Liver (tissue), 9 donors: ENCODE data around the gene TRIM56. TPM values are rescaled to one million over a fixed set of nuclear protein-coding genes. Genes with fewer than 3 reads are reported as not detected.

Experiments used
- DNase-seq: peaks from one replicate; pipeline ENCODE4 v3.0.0-alpha.2; 2017; ENCODE audit warnings: low spot score
- H3K27ac ChIP-seq, 2 donors: one replicate each; pipeline ENCODE4 v1.7.0; 2013; ENCODE audit warnings: inconsistent platforms in 2 of 2, low read length in 2 of 2, control low read depth in 1 of 2, low read depth in 1 of 2, mild to moderate bottlenecking in 1 of 2
- H3K27me3 ChIP-seq, 4 donors: one replicate each; pipeline versions ENCODE4 v1.6.1 to v1.7.0; 2013; ENCODE audit warnings: low read length in 3 of 4, inconsistent platforms in 1 of 4, mild to moderate bottlenecking in 1 of 4, moderate library complexity in 1 of 4; ENCODE audit not compliant: control insufficient read depth in 4 of 4, insufficient read depth in 4 of 4
- H3K36me3 ChIP-seq, 4 donors: one replicate each; pipeline versions ENCODE4 v1.6.1 to v1.7.0; 2013; ENCODE audit warnings: low read length in 3 of 4, mild to moderate bottlenecking in 3 of 4, low read depth in 1 of 4, moderate library complexity in 1 of 4; ENCODE audit not compliant: control insufficient read depth in 4 of 4, insufficient read depth in 3 of 4
- H3K4me1 ChIP-seq, 4 donors: one replicate each; pipeline versions ENCODE4 v1.6.1 to v1.7.0; 2013; ENCODE audit warnings: low read length in 3 of 4, mild to moderate bottlenecking in 3 of 4, moderate library complexity in 1 of 4; ENCODE audit not compliant: control insufficient read depth in 4 of 4, insufficient read depth in 4 of 4
- H3K4me3 ChIP-seq, 3 donors: one replicate each; pipeline versions ENCODE4 v1.6.1 to v1.7.0; 2013; ENCODE audit warnings: low read length in 3 of 3, control low read depth in 1 of 3, low read depth in 1 of 3, mild to moderate bottlenecking in 1 of 3
- H3K9ac ChIP-seq, 2 donors: one replicate each; pipeline ENCODE4 v1.7.0; 2013; ENCODE audit warnings: low read length in 2 of 2, mild to moderate bottlenecking in 2 of 2, moderate library complexity in 2 of 2, control low read depth in 1 of 2, low read depth in 1 of 2
- H3K9me3 ChIP-seq, 4 donors: one replicate each; pipeline versions ENCODE4 v1.6.1 to v1.7.0; 2013; ENCODE audit warnings: low read length in 3 of 4; ENCODE audit not compliant: control insufficient read depth in 4 of 4
- ATF3 ChIP-seq: IDR thresholded peaks from 2 replicates; pipeline ENCODE4 v1.6.1; 2016; ENCODE audit warnings: antibody characterized with exemption
- CTCF ChIP-seq: fragments of 150-350 bp; IDR thresholded peaks from 2 replicates; pipeline ENCODE4 v1.5.1; 2017; ENCODE audit warnings: improper control_type of control experiment, low read depth, low read length; ENCODE audit not compliant: missing input control
- EGR1 ChIP-seq, 2 donors: IDR thresholded peaks; 2 replicates each; pipeline ENCODE4 v1.6.1; 2016 to 2018; ENCODE audit warnings: antibody characterized with exemption in 2 of 2, low read depth in 2 of 2
- FOXA1 ChIP-seq: IDR thresholded peaks from 2 replicates; pipeline ENCODE4 v1.6.1; 2016; ENCODE audit warnings: antibody characterized with exemption
- FOXA2 ChIP-seq: IDR thresholded peaks from 2 replicates; pipeline ENCODE4 v1.6.1; 2016; ENCODE audit warnings: antibody characterized with exemption
- GABPA ChIP-seq, 2 donors: IDR thresholded peaks in 1 of 2; conservative IDR thresholded peaks in 1 of 2; 2 replicates each; pipeline ENCODE4 v1.6.1; 2016; ENCODE audit warnings: antibody characterized with exemption in 2 of 2, mild to moderate bottlenecking in 1 of 2, moderate library complexity in 1 of 2
- HNF4A ChIP-seq, 2 donors: conservative IDR thresholded peaks; 2 replicates each; pipeline ENCODE4 v1.6.1; 2016; ENCODE audit warnings: antibody characterized with exemption in 2 of 2, mild to moderate bottlenecking in 2 of 2
- HNF4G ChIP-seq: IDR thresholded peaks from 2 replicates; pipeline ENCODE4 v1.6.1; 2016; ENCODE audit warnings: antibody characterized with exemption
- JUND ChIP-seq, 2 donors: IDR thresholded peaks; 2 replicates each; pipeline ENCODE4 v1.6.1; 2016; ENCODE audit warnings: antibody characterized with exemption in 2 of 2
- NR2F2 ChIP-seq: IDR thresholded peaks from 2 replicates; pipeline ENCODE4 v1.6.1; 2016; ENCODE audit warnings: antibody characterized with exemption
- RAD21 ChIP-seq, 2 donors: IDR thresholded peaks; 2 replicates each; pipeline ENCODE4 v1.6.1; 2016; ENCODE audit warnings: antibody characterized with exemption in 2 of 2, mild to moderate bottlenecking in 2 of 2
- RXRA ChIP-seq, 2 donors: IDR thresholded peaks; 2 replicates each; pipeline ENCODE4 v1.6.1; 2017 to 2018; ENCODE audit warnings: antibody characterized with exemption in 2 of 2, mild to moderate bottlenecking in 1 of 2
- SP1 ChIP-seq: IDR thresholded peaks from 2 replicates; pipeline ENCODE4 v1.6.1; 2018; ENCODE audit warnings: antibody characterized with exemption, mild to moderate bottlenecking
- TAF1 ChIP-seq: conservative IDR thresholded peaks from 2 replicates; pipeline ENCODE4 v1.6.1; 2016; ENCODE audit warnings: antibody characterized with exemption, mild to moderate bottlenecking
- YY1 ChIP-seq: IDR thresholded peaks from 2 replicates; pipeline ENCODE4 v1.6.1; 2016; ENCODE audit warnings: antibody characterized with exemption, mild to moderate bottlenecking
- ZBTB33 ChIP-seq: IDR thresholded peaks from 2 replicates; pipeline ENCODE4 v1.6.1; 2016; ENCODE audit warnings: antibody characterized with exemption
- WGBS: extraction: QIAGEN DNeasy Blood & Tissue Kit; methylation state at CpG from one replicate; pipeline ENCODE4 v1.1.7; 2013; 5-methylcytosine and 5-hydroxymethylcytosine counted together
- polyA plus RNA-seq, 2 donors: library from polyadenylated mRNA; stranded (reverse) in 1 of 2; unstranded in 1 of 2; fragments of 200-250 nt in 1 of 2; fragments of >200 nt in 1 of 2; fragmentation: Nextera tagmentation in 1 of 2; extraction: Ambion mirVana in 1 of 2; gene quantifications; one replicate each; pipeline versions ENCODE4 v1.2.1 to v1.2.3, GENCODE V29; 2013 to 2015
- total RNA-seq, 2 donors: library from RNA; depleted of rRNA; stranded (reverse); fragments of >200 nt; gene quantifications; one replicate each; pipeline ENCODE4 v1.2.3, GENCODE V29; 2014
- TF ChIP-seq, protein P1 (sequence below): IDR thresholded peaks from 2 replicates; pipeline ENCODE4 v1.6.1; 2016; ENCODE audit warnings: antibody characterized with exemption, mild to moderate bottlenecking
- TF ChIP-seq, protein P2 (sequence below): IDR thresholded peaks from 2 replicates; pipeline ENCODE4 v1.6.1; 2016; ENCODE audit warnings: antibody characterized with exemption
- donor health status: healthy.
- donor health status: healthy.
- donor health status: healthy.
- donor health status: healthy.
- donor health status: healthy.

Gene TRIM56
- total and polyA plus RNA-seq, 4 donors: 4.8 to 15.6 (median 7.6) TPM

DNA sequence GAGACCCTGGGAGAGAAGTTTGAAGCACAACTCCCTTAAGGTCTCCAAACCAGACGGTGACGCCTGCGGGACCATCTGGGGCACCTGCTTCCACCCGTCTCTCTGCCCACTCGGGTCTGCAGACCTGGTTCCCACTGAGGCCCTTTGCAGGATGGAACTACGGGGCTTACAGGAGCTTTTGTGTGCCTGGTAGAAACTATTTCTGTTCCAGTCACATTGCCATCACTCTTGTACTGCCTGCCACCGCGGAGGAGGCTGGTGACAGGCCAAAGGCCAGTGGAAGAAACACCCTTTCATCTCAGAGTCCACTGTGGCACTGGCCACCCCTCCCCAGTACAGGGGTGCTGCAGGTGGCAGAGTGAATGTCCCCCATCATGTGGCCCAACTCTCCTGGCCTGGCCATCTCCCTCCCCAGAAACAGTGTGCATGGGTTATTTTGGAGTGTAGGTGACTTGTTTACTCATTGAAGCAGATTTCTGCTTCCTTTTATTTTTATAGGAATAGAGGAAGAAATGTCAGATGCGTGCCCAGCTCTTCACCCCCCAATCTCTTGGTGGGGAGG lies 52.5 kb downstream of the TRIM56 start:
- no peak for TF ChIP-seq SP1
- peak; percentile 12 to 46 for TF ChIP-seq HNF4A (conservative IDR thresholded peaks at IDR 0.05)
- Histone ChIP-seq H3K27me3 (no peaks in the 10 kb centered on the region), H3K4me1 (peaks cover 0 to 6% (median under 1%) of the 10 kb centered on the region in 4 donors), H3K9me3 (no peaks in the 10 kb centered on the region), H3K9ac (peak overlapping the region in 1 of 2 donors; percentile 36), H3K4me3 (no peak overlapping the region), H3K36me3 (peaks cover 5 to 17% (median 14%) of the 10 kb centered on the region in 4 donors), H3K27ac (peak overlapping the region; percentile 65)
- WGBS: 70% methylated on average over 9 of the region's 9 CpGs
- no peak for DNase-seq

- Histone ChIP-seq H3K4me3 (no peak overlapping the region), H3K4me1 (peaks cover 0 to 6% (median under 1%) of the 10 kb centered on the region in 4 donors), H3K27me3 (no peaks in the 10 kb centered on the region), H3K36me3 (peaks cover 5 to 16% (median 14%) of the 10 kb centered on the region in 4 donors), H3K27ac (peak overlapping the region; percentile 65), H3K9me3 (no peaks in the 10 kb centered on the region), H3K9ac (peak overlapping the region in 1 of 2 donors; percentile 44)
- TF ChIP-seq SP1: peak; percentile 37
- TF ChIP-seq, protein P1, sequence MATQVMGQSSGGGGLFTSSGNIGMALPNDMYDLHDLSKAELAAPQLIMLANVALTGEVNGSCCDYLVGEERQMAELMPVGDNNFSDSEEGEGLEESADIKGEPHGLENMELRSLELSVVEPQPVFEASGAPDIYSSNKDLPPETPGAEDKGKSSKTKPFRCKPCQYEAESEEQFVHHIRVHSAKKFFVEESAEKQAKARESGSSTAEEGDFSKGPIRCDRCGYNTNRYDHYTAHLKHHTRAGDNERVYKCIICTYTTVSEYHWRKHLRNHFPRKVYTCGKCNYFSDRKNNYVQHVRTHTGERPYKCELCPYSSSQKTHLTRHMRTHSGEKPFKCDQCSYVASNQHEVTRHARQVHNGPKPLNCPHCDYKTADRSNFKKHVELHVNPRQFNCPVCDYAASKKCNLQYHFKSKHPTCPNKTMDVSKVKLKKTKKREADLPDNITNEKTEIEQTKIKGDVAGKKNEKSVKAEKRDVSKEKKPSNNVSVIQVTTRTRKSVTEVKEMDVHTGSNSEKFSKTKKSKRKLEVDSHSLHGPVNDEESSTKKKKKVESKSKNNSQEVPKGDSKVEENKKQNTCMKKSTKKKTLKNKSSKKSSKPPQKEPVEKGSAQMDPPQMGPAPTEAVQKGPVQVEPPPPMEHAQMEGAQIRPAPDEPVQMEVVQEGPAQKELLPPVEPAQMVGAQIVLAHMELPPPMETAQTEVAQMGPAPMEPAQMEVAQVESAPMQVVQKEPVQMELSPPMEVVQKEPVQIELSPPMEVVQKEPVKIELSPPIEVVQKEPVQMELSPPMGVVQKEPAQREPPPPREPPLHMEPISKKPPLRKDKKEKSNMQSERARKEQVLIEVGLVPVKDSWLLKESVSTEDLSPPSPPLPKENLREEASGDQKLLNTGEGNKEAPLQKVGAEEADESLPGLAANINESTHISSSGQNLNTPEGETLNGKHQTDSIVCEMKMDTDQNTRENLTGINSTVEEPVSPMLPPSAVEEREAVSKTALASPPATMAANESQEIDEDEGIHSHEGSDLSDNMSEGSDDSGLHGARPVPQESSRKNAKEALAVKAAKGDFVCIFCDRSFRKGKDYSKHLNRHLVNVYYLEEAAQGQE: peak; percentile 39
- no peak for TF ChIP-seq NR2F2
- TF ChIP-seq RXRA (IDR thresholded peaks at IDR 0.05): no peak
- no peak for TF ChIP-seq FOXA2
- TF ChIP-seq CTCF: peak; percentile 52
- TF ChIP-seq ZBTB33: no peak
- no peak for TF ChIP-seq TAF1
- TF ChIP-seq EGR1 (IDR thresholded peaks at IDR 0.05; ENCODE audit: low read depth in 2 of 2): no peak
- TF ChIP-seq JUND (IDR thresholded peaks at IDR 0.05): peak; percentile 95 to 98
- TF ChIP-seq YY1: no peak
- TF ChIP-seq HNF4G: no peak
- TF ChIP-seq, protein P2, sequence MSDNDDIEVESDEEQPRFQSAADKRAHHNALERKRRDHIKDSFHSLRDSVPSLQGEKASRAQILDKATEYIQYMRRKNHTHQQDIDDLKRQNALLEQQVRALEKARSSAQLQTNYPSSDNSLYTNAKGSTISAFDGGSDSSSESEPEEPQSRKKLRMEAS: no peak
- no peak for TF ChIP-seq HNF4A (conservative IDR thresholded peaks at IDR 0.05)
- TF ChIP-seq ATF3: peak; percentile 40
- no peak for TF ChIP-seq FOXA1
- peak; percentile 69 to 78 for TF ChIP-seq RAD21 (IDR thresholded peaks at IDR 0.05)
- TF ChIP-seq GABPA (IDR thresholded peaks at IDR 0.05 in 1 of 2, conservative IDR thresholded peaks at IDR 0.05 in 1 of 2): peak; percentile 23 to 72
- WGBS: 15% methylated on average over 16 of the region's 16 CpGs
- peak; percentile 75 for DNase-seq
Observed at GRCh38 chr7:101138213-101138870, 53.1 kb downstream of the TRIM56 start.
